Muscle layer of duodenum (tissue), 2 donors: ENCODE measurements around the gene BTBD9.

ENCODE experiments used
- H3K27ac ChIP-seq: one replicate; pipeline ENCODE4 v1.7.0; 2013; ENCODE audit warnings: mild to moderate bottlenecking, low read length
- H3K27me3 ChIP-seq: one replicate; pipeline ENCODE4 v1.7.0; 2013; ENCODE audit warnings: low read depth, mild to moderate bottlenecking, control low read depth, low read length
- H3K36me3 ChIP-seq, 2 donors: one replicate each; pipeline ENCODE4 v1.7.0; 2013; ENCODE audit warnings: low read length in 2 of 2, control low read depth in 1 of 2, mild to moderate bottlenecking in 1 of 2; ENCODE audit not compliant: insufficient read depth in 2 of 2, control insufficient read depth in 1 of 2
- H3K4me1 ChIP-seq, 2 donors: one replicate each; pipeline ENCODE4 v1.7.0; 2013; ENCODE audit warnings: low read length in 2 of 2, mild to moderate bottlenecking in 2 of 2, control low read depth in 1 of 2, moderate library complexity in 1 of 2; ENCODE audit not compliant: insufficient read depth in 2 of 2, control insufficient read depth in 1 of 2
- H3K4me3 ChIP-seq, 2 donors: one replicate each; pipeline ENCODE4 v1.7.0; 2013; ENCODE audit warnings: low read length in 2 of 2, low read depth in 1 of 2, mild to moderate bottlenecking in 1 of 2
- H3K9me3 ChIP-seq, 2 donors: one replicate each; pipeline ENCODE4 v1.7.0; 2013; ENCODE audit warnings: low read length in 2 of 2, control low read depth in 1 of 2, mild to moderate bottlenecking in 1 of 2; ENCODE audit not compliant: control insufficient read depth in 1 of 2
- donor health status: healthy.

BTBD9 gene

GRCh38 chr6:38639498-38640215, at the start of gene BTBD9:
Gene BTBD9, minus strand, starts transcription at chr6:38639929.
- Histone ChIP-seq H3K4me1 (peaks cover 8 to 17% of the 10 kb centered on the region in 2 donors), H3K36me3 (no peaks in the 10 kb centered on the region), H3K27ac (peak within 1 kb of the TSS; percentile 84), H3K9me3 (no peaks in the 10 kb centered on the region), H3K4me3 (peak within 1 kb of the TSS; percentile 90 to 92), H3K27me3 (no peaks in the 10 kb centered on the region)

GRCh38 chr6:38688579-38689087, 48.9 kb upstream of the BTBD9 start:
- Histone ChIP-seq H3K27ac (no peak overlapping the region), H3K9me3 (no peaks in the 10 kb centered on the region), H3K4me1 (peaks cover 0 to 3% of the 10 kb centered on the region in 2 donors), H3K4me3 (no peak overlapping the region), H3K27me3 (no peaks in the 10 kb centered on the region), H3K36me3 (peaks cover 0 to 3% of the 10 kb centered on the region in 2 donors)

GRCh38 chr6:38687549-38687948, 47.8 kb upstream of the BTBD9 start:
- peaks cover 0 to 9% of the 10 kb centered on the region in 2 donors for H3K36me3 ChIP-seq
- H3K27ac ChIP-seq: no peak overlapping the region
- H3K9me3 ChIP-seq: no peaks in the 10 kb centered on the region
- H3K4me1 ChIP-seq: peaks cover 0 to 3% of the 10 kb centered on the region in 2 donors
- H3K4me3 ChIP-seq: no peak overlapping the region
- H3K27me3 ChIP-seq: no peaks in the 10 kb centered on the region

GRCh38 chr6:38687043-38687353, 47.3 kb upstream of the BTBD9 start:
- no peaks in the 10 kb centered on the region for H3K9me3 ChIP-seq
- H3K27me3 ChIP-seq: no peaks in the 10 kb centered on the region
- no peak overlapping the region for H3K27ac ChIP-seq
- H3K36me3 ChIP-seq: peaks cover under 1 to 13% of the 10 kb centered on the region in 2 donors
- no peak overlapping the region for H3K4me3 ChIP-seq
- H3K4me1 ChIP-seq: peaks cover 0 to 3% of the 10 kb centered on the region in 2 donors

GRCh38 chr6:38686270-38687042, 46.7 kb upstream of the BTBD9 start:
- Histone ChIP-seq H3K27ac (no peak overlapping the region), H3K4me3 (no peak overlapping the region), H3K27me3 (no peaks in the 10 kb centered on the region), H3K4me1 (peaks cover 0 to 3% of the 10 kb centered on the region in 2 donors), H3K36me3 (peaks cover 3 to 15% of the 10 kb centered on the region in 2 donors), H3K9me3 (no peaks in the 10 kb centered on the region)

GRCh38 chr6:38684904-38685303, 45.2 kb upstream of the BTBD9 start:
- Histone ChIP-seq H3K27ac (no peak overlapping the region), H3K4me3 (no peak overlapping the region), H3K27me3 (no peaks in the 10 kb centered on the region), H3K36me3 (peaks cover 3 to 17% of the 10 kb centered on the region in 2 donors), H3K4me1 (peaks cover 0 to 3% of the 10 kb centered on the region in 2 donors), H3K9me3 (no peaks in the 10 kb centered on the region)

- Histone ChIP-seq H3K9me3 (no peaks in the 10 kb centered on the region), H3K27me3 (no peaks in the 10 kb centered on the region), H3K27ac (no peak overlapping the region), H3K4me1 (peaks cover 0 to 3% of the 10 kb centered on the region in 2 donors), H3K36me3 (peaks cover 3 to 24% of the 10 kb centered on the region in 2 donors), H3K4me3 (no peak overlapping the region)
These were observed 44.5 kb upstream of the BTBD9 start for GRCh38 chr6:38684237-38684636.

GRCh38 chr6:38681850-38682249, 42.1 kb upstream of the BTBD9 start:
- H3K27me3 ChIP-seq: no peaks in the 10 kb centered on the region
- no peaks in the 10 kb centered on the region for H3K4me1 ChIP-seq
- no peaks in the 10 kb centered on the region for H3K9me3 ChIP-seq
- H3K27ac ChIP-seq: no peak overlapping the region
- no peak overlapping the region for H3K4me3 ChIP-seq
- H3K36me3 ChIP-seq: peaks cover 8 to 41% of the 10 kb centered on the region in 2 donors

GRCh38 chr6:38679668-38680067, 39.9 kb upstream of the BTBD9 start:
- Histone ChIP-seq H3K36me3 (peaks cover 19 to 48% of the 10 kb centered on the region in 2 donors), H3K27ac (no peak overlapping the region), H3K4me3 (no peak overlapping the region), H3K4me1 (no peaks in the 10 kb centered on the region), H3K9me3 (no peaks in the 10 kb centered on the region), H3K27me3 (no peaks in the 10 kb centered on the region)

GRCh38 chr6:38678178-38678760, 38.5 kb upstream of the BTBD9 start:
- no peak overlapping the region for H3K4me3 ChIP-seq
- H3K36me3 ChIP-seq: peaks cover 19 to 50% of the 10 kb centered on the region in 2 donors
- no peak overlapping the region for H3K27ac ChIP-seq
- H3K4me1 ChIP-seq: no peaks in the 10 kb centered on the region
- H3K27me3 ChIP-seq: no peaks in the 10 kb centered on the region
- no peaks in the 10 kb centered on the region for H3K9me3 ChIP-seq

- Histone ChIP-seq H3K27me3 (no peaks in the 10 kb centered on the region), H3K36me3 (peaks cover 19 to 40% of the 10 kb centered on the region in 2 donors), H3K27ac (no peak overlapping the region), H3K4me1 (no peaks in the 10 kb centered on the region), H3K9me3 (no peaks in the 10 kb centered on the region), H3K4me3 (no peak overlapping the region)
These were observed 37.3 kb upstream of the BTBD9 start for GRCh38 chr6:38676974-38677544.
